ENCODE results near the gene PTK7.

PTK7 gene

DNA sequence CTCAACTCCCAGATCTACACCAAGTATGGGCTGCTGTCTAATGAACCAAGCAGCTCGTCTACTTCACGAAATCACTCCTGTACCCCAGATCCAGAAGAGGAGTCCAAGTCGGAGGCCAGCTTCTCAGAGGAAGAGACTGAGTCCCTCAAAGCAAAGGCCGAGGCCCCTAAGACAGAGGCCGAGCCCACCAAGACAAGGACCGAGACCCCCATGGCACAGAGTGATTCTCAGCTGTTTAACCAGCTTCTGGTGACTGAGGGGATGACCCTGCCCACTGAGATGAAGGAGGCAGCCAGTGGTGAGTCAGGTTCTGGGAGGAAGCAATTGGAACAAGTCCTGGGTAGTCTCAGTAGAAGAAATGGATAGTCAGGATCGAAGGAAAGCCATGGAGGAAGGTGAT lies 111.7 kb downstream of the PTK7 start:
- H3K4me3 ChIP-seq (ENCODE audit: low read length): no peak overlapping the region
- no peak for DNase-seq (ENCODE audit: low read depth)
- TF ChIP-seq, protein P1, sequence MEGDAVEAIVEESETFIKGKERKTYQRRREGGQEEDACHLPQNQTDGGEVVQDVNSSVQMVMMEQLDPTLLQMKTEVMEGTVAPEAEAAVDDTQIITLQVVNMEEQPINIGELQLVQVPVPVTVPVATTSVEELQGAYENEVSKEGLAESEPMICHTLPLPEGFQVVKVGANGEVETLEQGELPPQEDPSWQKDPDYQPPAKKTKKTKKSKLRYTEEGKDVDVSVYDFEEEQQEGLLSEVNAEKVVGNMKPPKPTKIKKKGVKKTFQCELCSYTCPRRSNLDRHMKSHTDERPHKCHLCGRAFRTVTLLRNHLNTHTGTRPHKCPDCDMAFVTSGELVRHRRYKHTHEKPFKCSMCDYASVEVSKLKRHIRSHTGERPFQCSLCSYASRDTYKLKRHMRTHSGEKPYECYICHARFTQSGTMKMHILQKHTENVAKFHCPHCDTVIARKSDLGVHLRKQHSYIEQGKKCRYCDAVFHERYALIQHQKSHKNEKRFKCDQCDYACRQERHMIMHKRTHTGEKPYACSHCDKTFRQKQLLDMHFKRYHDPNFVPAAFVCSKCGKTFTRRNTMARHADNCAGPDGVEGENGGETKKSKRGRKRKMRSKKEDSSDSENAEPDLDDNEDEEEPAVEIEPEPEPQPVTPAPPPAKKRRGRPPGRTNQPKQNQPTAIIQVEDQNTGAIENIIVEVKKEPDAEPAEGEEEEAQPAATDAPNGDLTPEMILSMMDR (conservative IDR thresholded peaks at IDR 0.05; ENCODE audit: low read depth, low read length): no peak

DNA sequence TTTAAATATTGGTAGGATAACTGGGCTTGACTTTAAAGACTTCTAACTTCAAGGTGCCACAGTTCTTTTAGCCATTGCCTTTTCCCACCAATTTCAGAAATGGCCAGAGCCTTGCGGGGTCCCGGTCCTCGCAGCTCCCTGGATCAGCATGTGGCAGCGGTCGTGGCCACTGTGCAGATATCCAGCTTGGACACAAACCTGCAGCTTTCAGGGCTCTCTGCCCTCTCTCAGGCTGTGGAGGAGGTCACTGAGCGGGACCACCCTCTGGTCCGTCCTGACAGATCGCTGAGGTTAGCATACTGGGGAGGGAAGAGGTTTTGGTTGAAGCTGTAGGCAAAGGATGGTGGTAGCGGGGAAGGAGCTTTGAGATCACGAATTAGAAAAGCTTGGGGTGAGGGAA lies 112.3 kb downstream of the PTK7 start:
- TF ChIP-seq, protein P1 (conservative IDR thresholded peaks at IDR 0.05; ENCODE audit: low read depth, low read length): no peak
- DNase-seq (ENCODE audit: low read depth): no peak
- H3K4me3 ChIP-seq (ENCODE audit: low read length): no peak overlapping the region

DNA sequence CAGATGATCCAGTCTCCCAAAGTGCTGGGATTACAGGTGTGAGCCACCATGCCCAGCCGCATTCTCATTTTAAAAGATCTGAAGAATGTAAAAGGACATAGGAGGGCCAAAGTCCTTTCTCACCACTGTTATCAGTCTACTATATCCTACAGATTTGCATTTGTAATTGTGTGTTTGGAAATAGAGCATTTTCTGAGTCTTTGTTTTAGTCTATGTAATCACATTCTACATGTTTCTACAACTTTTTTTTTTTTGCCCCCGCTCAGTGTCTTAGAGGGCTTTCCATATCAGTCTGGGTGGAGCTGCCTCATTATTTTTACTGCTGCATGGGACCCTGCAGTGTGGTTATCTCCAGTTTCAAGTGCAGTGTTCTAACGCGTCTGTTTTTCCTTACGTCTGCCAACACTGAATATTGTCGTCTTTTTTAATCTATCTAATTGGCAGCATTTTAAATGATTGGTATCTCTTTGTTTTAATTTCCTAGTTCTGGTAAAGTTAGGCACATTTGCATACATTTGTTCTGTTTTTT lies 113.7 kb downstream of the PTK7 start:
- H3K4me3 ChIP-seq (ENCODE audit: low read length): no peak overlapping the region
- TF ChIP-seq, protein P1 (conservative IDR thresholded peaks at IDR 0.05; ENCODE audit: low read depth, low read length): no peak
- DNase-seq (ENCODE audit: low read depth): no peak

DNA sequence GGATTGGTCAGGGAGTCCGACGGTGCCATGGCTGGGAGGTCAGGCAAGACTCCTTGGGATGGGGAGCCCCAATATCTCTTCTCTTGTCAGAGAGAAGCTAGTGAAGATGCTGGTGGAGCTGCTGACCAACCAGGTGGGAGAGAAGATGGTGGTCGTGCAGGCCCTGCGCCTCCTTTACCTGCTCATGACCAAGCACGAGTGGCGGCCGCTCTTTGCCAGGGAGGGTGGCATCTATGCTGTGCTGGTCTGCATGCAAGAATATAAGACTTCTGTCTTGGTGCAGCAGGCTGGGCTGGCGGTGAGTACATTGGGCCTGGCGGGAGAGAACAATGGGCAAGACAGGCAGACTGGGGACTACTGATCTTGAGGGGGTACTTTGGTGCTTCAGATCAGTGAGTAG lies 116.8 kb downstream of the PTK7 start:
- H3K4me3 ChIP-seq (ENCODE audit: low read length): no peak overlapping the region
- DNase-seq (ENCODE audit: low read depth): no peak
- TF ChIP-seq, protein P1 (conservative IDR thresholded peaks at IDR 0.05; ENCODE audit: low read depth, low read length): no peak

DNA sequence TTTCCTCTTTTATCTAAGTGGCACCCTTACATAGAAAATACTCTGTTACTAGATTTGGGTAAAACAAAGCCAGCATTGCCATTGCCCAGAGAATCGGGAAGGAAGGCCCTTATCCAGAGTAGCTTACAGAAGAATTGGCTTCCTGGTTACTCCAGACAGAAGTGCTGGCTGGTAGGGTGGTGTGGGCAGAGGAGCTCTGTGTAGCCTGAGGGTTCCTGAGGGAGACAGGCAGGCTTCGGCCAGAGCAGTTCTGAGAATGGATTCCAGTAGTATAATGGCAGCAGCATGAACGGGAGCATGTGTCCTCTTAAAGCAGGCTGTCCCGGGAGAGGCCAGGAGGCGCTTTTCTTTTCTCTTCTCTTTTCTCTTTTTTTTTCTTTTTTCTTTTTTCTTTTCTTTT lies 117.8 kb downstream of the PTK7 start:
- DNase-seq (ENCODE audit: low read depth): no peak
- H3K4me3 ChIP-seq (ENCODE audit: low read length): no peak overlapping the region
- TF ChIP-seq, protein P1 (conservative IDR thresholded peaks at IDR 0.05; ENCODE audit: low read depth, low read length): no peak

DNA sequence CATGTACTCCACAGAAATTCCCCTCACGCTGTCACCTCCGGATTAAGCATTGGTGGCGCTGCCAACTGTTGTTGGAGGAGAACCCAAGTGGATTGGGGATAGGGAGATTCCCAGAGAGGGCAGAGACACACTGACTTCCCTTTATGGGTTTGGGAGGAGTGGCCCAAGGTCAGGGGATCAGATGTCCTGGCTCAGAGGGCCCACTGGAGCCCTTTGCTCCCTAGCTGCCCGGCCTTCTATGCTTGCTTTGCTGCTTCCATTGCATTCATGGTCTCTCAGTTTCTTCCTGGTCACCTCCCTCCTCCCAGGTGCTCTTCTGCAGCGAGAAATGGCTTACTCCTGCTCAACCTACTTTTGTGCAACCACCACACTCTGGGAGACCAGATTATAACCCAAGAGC lies 120.2 kb downstream of the PTK7 start:
- H3K4me3 ChIP-seq (ENCODE audit: low read length): no peak overlapping the region
- TF ChIP-seq, protein P1 (conservative IDR thresholded peaks at IDR 0.05; ENCODE audit: low read depth, low read length): no peak
- DNase-seq (ENCODE audit: low read depth): no peak

DNA sequence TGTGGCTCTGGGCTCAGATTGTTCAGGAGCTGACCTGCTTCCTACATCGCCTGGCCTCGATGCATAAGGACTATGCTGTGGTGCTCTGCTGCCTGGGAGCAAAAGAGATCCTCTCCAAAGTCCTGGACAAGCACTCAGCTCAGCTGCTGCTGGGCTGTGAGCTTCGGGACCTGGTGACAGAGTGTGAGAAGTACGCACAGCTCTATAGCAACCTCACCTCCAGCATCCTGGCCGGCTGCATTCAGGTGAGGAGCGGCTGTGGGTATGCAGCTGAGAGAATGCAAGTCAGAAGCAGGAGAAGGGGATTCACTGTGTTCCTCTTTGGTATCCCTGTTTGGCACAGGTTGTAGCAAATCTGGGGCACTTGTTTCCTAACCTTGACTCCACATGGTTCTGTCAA lies 123.8 kb downstream of the PTK7 start:
- no peak for DNase-seq (ENCODE audit: low read depth)
- no peak overlapping the region for H3K4me3 ChIP-seq (ENCODE audit: low read length)
- TF ChIP-seq, protein P1 (conservative IDR thresholded peaks at IDR 0.05; ENCODE audit: low read depth, low read length): no peak
